K562 (cell line): ENCODE results near the gene IQCE. TPM values are rescaled to one million over a fixed set of nuclear protein-coding genes. Genes with fewer than 3 reads are reported as not detected.

ENCODE experiments used
- ATAC-seq: fragments of 200-7000 bp; cut with Tn5 transposase; 3 replicates; pipeline ENCODE4 v1.9.1; 2020; ENCODE audit warnings: moderate library complexity
- BruUV-seq: library from RNA; stranded (reverse); fragments of 400-500 nt; replicated peaks from 2 replicates; lab custom pipeline; 2021; lab: Mats Ljungman, UMichigan
- CTCF ChIA-PET: fragments of 300-600 bp; formaldehyde crosslinking; extraction: SDS; loops from one replicate; lab custom pipeline; 2021; ENCODE audit warnings: low intra/inter-chr PET ratio; lab: Yijun Ruan, JAX
- POLR2A ChIA-PET: fragments of 300-600, 350-650 bp; sonication (Branson Sonifier 250); formaldehyde crosslinking; extraction: SDS; loops from one replicate; lab custom pipeline; 2021; ENCODE audit warnings: antibody characterized with exemption, inconsistent platforms; lab: Yijun Ruan, JAX
- DNase-seq, 4 experiments: peaks; one replicate each; pipeline versions ENCODE4 v3.0.0 to v3.0.0-alpha.2; 2011 to 2018; ENCODE audit warnings: low spot score in 3 of 4, mixed read lengths in 3 of 4; ENCODE audit errors: extremely low read depth in 1 of 4
- FAIRE-seq: peaks from 2 replicates; lab custom pipeline; 2011; peaks lifted over from hg19 to GRCh38; lab: Jason Lieb, UNC
- H2AFZ ChIP-seq: 2 replicates; pipeline ENCODE4 v1.6.0; 2011; ENCODE audit warnings: low read depth, low read length, control low read depth, inconsistent platforms
- H3K27ac ChIP-seq: fragments of 200-600 bp; 3 replicates; pipeline ENCODE4 v1.8.0; 2011; ENCODE audit warnings: low read depth, mild to moderate bottlenecking, control low read depth, inconsistent platforms, low read length, moderate library complexity, mixed read lengths; ENCODE audit errors: extremely low read depth
- H3K27me3 ChIP-seq, 2 experiments: fragments of 300-600 bp in 1 of 2; 2 replicates in 1 of 2; 3 replicates in 1 of 2; pipeline versions ENCODE4 v1.6.0 to v1.8.0; 2011; ENCODE audit warnings: inconsistent platforms in 2 of 2, low read length in 2 of 2, mild to moderate bottlenecking in 1 of 2, mixed read lengths in 1 of 2, moderate library complexity in 1 of 2; ENCODE audit not compliant: control insufficient read depth in 2 of 2, insufficient read depth in 2 of 2
- H3K36me3 ChIP-seq: fragments of 300-600 bp; 3 replicates; pipeline ENCODE4 v1.8.0; 2011; ENCODE audit warnings: mild to moderate bottlenecking, low read length, inconsistent platforms; ENCODE audit not compliant: control insufficient read depth, insufficient read depth
- H3K4me1 ChIP-seq, 2 experiments: fragments of 200-600 bp in 1 of 2; replicated peaks in 1 of 2; 2 replicates in 1 of 2; 3 replicates in 1 of 2; pipeline versions ENCODE4 v1.5.1 to v1.8.0; 2011; ENCODE audit warnings: inconsistent platforms in 2 of 2, low read length in 2 of 2, mild to moderate bottlenecking in 1 of 2, mixed read lengths in 1 of 2, moderate library complexity in 1 of 2; ENCODE audit not compliant: control insufficient read depth in 2 of 2, insufficient read depth in 2 of 2
- H3K4me2 ChIP-seq: 2 replicates; pipeline ENCODE4 v1.6.1; 2011; ENCODE audit warnings: low read length, control low read depth, inconsistent platforms, mixed read lengths; ENCODE audit not compliant: insufficient read depth
- H3K4me3 ChIP-seq: fragments of 200-600 bp; sonication (generic), shearing (Covaris generic); 2 replicates; pipeline ENCODE4 v1.5.1; 2016; ENCODE audit warnings: control low read depth, inconsistent platforms
- H3K79me2 ChIP-seq: fragments of 200-600 bp; 3 replicates; pipeline ENCODE4 v1.8.0; 2011; ENCODE audit warnings: low read length, inconsistent platforms; ENCODE audit not compliant: control insufficient read depth, insufficient read depth
- H3K9ac ChIP-seq, 2 experiments: 2 replicates each; pipeline versions ENCODE4 v1.6.0 to v1.6.1; 2011; ENCODE audit warnings: low read depth in 2 of 2, low read length in 2 of 2, control low read depth in 1 of 2, inconsistent platforms in 1 of 2, mild to moderate bottlenecking in 1 of 2, mixed read lengths in 1 of 2; ENCODE audit not compliant: insufficient read depth in 1 of 2
- H3K9me1 ChIP-seq: one replicate; pipeline ENCODE4 v1.6.0; 2011; ENCODE audit warnings: inconsistent platforms, mild to moderate bottlenecking, low read length, moderate library complexity; ENCODE audit not compliant: control insufficient read depth, insufficient read depth
- H3K9me3 ChIP-seq: replicated peaks from 2 replicates; pipeline ENCODE4 v1.5.1; 2011; ENCODE audit warnings: low read depth, low read length, inconsistent platforms; ENCODE audit not compliant: control insufficient read depth, insufficient read depth
- H4K20me1 ChIP-seq: replicated peaks from 2 replicates; pipeline ENCODE4 v1.6.1; 2011; ENCODE audit warnings: low read length, inconsistent platforms, mixed read lengths; ENCODE audit not compliant: control insufficient read depth, insufficient read depth
- BHLHE40 ChIP-seq: IDR thresholded peaks from 2 replicates; pipeline ENCODE4 v1.6.1; 2011; ENCODE audit warnings: low read length, improper control_type of control experiment
- BRF1 ChIP-seq: IDR thresholded peaks from 3 replicates; pipeline ENCODE4 v1.6.1; 2011; ENCODE audit warnings: borderline replicate concordance, mild to moderate bottlenecking; ENCODE audit not compliant: insufficient read length; ENCODE audit errors: extremely low read depth
- FOXK1 ChIP-seq: sonication (generic); formaldehyde crosslinking; IDR thresholded peaks from 2 replicates; pipeline ENCODE4 v1.8.0; 2022; ENCODE audit warnings: missing genetic modification reagents, mild to moderate bottlenecking, borderline replicate concordance
- GTF2F1 ChIP-seq: IDR thresholded peaks from 2 replicates; pipeline ENCODE4 v1.6.1; 2011; ENCODE audit warnings: low read depth, low read length, improper control_type of control experiment
- RBM17 ChIP-seq: fragments of 200-400 bp; formaldehyde crosslinking; IDR thresholded peaks from 2 replicates; pipeline ENCODE4 v1.6.1; 2017; ENCODE audit warnings: low read depth, mild to moderate bottlenecking, low read length, borderline replicate concordance
- RNF2 ChIP-seq: sonication (generic); IDR thresholded peaks from 2 replicates; pipeline ENCODE4 v1.6.1; 2016
- SUPT5H ChIP-seq: fragments of 450-650 bp; IDR thresholded peaks from 2 replicates; pipeline ENCODE4 v1.6.1; 2016
- TCF3 ChIP-seq: sonication (generic); formaldehyde crosslinking; IDR thresholded peaks from 2 replicates; pipeline ENCODE4 v1.4.0; 2020; ENCODE audit warnings: mild to moderate bottlenecking, missing genetic modification reagents
- ZFP36 ChIP-seq: fragments of 150-350 bp; IDR thresholded peaks from 2 replicates; pipeline ENCODE4 v1.6.1; 2018; ENCODE audit warnings: low read length, low read depth; ENCODE audit not compliant: partially characterized antibody
- ZMIZ1 ChIP-seq, 2 experiments: fragments of 150-350 bp in 1 of 2; IDR thresholded peaks; 2 replicates each; pipeline ENCODE4 v1.6.1; 2012 to 2016; ENCODE audit warnings: low read depth in 2 of 2, low read length in 2 of 2, mild to moderate bottlenecking in 1 of 2, moderate library complexity in 1 of 2
- ZNF12 ChIP-seq: sonication (generic); formaldehyde crosslinking; IDR thresholded peaks from 2 replicates; pipeline ENCODE4 v1.4.0; 2020; ENCODE audit warnings: mild to moderate bottlenecking, missing genetic modification reagents
- WGBS: fragments of 100-300 bp; shearing (Covaris generic); methylation state at CpG from one replicate; pipeline ENCODE4 v1.1.6; 2016; ENCODE audit warnings: low coverage, mixed read lengths; ENCODE audit not compliant: insufficient coverage; ENCODE audit errors: missing lambda C conversion rate; 5-methylcytosine and 5-hydroxymethylcytosine counted together
- in situ Hi-C: fragments of 300-500 bp; cut with MboI; formaldehyde crosslinking; loops from 4 replicates; pipeline ENCODE4 v1.15.0; 2018; ENCODE audit warnings: inconsistent platforms, mixed read lengths
- intact Hi-C: fragments of 100-400 bp; cut with micrococcal nuclease; formaldehyde crosslinking; loops from 2 replicates; pipeline ENCODE4 v1.14.2; 2022
- polyA plus RNA-seq, 8 experiments: library from polyadenylated mRNA; depleted of rRNA in 4 of 8; stranded (reverse) in 5 of 8; unstranded in 3 of 8; fragments of >200 nt; fragmentation: Nextera tagmentation in 2 of 8; fragmentation: Illumina TruSeq in 1 of 8; extraction: Ambion mirVana in 2 of 8; extraction: Trizol in 1 of 8; gene quantifications; 2 replicates each; pipeline versions ENCODE4 v1.2.1 to v1.2.3, GENCODE V29; 2011 to 2014; ENCODE audit warnings: inconsistent platforms in 1 of 8, missing spikeins in 1 of 8
- total RNA-seq, 7 experiments: library from RNA; depleted of rRNA in 6 of 7; stranded (reverse); fragments of >200 nt in 6 of 7; fragmentation: Illumina TruSeq in 2 of 7; extraction: Trizol in 2 of 7; gene quantifications; 2 replicates each; pipeline versions ENCODE4 v1.2.1 to v1.2.3, GENCODE V29; 2011 to 2021; ENCODE audit warnings: low replicate concordance in 1 of 7
- TF ChIP-seq, protein P1 (sequence below): sonication (generic); formaldehyde crosslinking; IDR thresholded peaks from 2 replicates; pipeline ENCODE4 v1.8.0; 2022; ENCODE audit warnings: mild to moderate bottlenecking, missing genetic modification reagents

Gene IQCE
- total and polyA plus RNA-seq, 9 of the 15 experiments (the other 6 are each of a cell fraction or from before 2014, with no cell fraction given) = 0.18 to 8.5 (median 4.2) TPM

GRCh38 chr7:2513702-2514101 lies 45.1 kb upstream of the IQCE start:
- in situ Hi-C loops (no loop called here), intact Hi-C loops (no loop called here)
- no peaks in the 10 kb centered on the region for H3K79me2 ChIP-seq
- no TSS peak for BruUV-seq
- FAIRE-seq (no peak), DNase-seq (no peak), ATAC-seq (no peak)
- TF ChIP-seq RNF2 = no peak
- TF ChIP-seq BRF1 = no peak
- TF ChIP-seq ZMIZ1 (IDR thresholded peaks at IDR 0.05; ENCODE audit: low read depth in 2 of 2, low read length in 2 of 2) = no peak
- TF ChIP-seq TCF3 (CRISPR knock-in tag) = no peak
- TF ChIP-seq GTF2F1 = no peak
- TF ChIP-seq BHLHE40 = no peak
- no peak for TF ChIP-seq ZNF12
- TF ChIP-seq ZFP36 = no peak
- TF ChIP-seq RBM17 = no peak
- TF ChIP-seq SUPT5H = no peak
- TF ChIP-seq FOXK1 (CRISPR knock-in tag) = no peak
- TF ChIP-seq, protein P1, sequence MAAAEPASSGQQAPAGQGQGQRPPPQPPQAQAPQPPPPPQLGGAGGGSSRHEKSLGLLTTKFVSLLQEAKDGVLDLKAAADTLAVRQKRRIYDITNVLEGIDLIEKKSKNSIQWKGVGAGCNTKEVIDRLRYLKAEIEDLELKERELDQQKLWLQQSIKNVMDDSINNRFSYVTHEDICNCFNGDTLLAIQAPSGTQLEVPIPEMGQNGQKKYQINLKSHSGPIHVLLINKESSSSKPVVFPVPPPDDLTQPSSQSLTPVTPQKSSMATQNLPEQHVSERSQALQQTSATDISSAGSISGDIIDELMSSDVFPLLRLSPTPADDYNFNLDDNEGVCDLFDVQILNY (CRISPR knock-in tag) = no peak
- ChIA-PET POLR2A (no interaction called here), CTCF (no interaction called here)
- H2AFZ ChIP-seq = no peak overlapping the region
- H4K20me1 ChIP-seq = no peaks in the 10 kb centered on the region; the same call in 1 of the 2 replicates
- H3K4me1 ChIP-seq = peaks cover 4 to 69% of the 10 kb centered on the region in 2 experiments; a peak in 4 of 5 replicates
- no peak overlapping the region for H3K4me2 ChIP-seq
- peak overlapping the region in 1 of 2 experiments; percentile 28; a peak in 1 of 4 replicates for H3K9ac ChIP-seq
- no peaks in the 10 kb centered on the region for H3K9me3 ChIP-seq
- H3K36me3 ChIP-seq = no peaks in the 10 kb centered on the region
- H3K27me3 ChIP-seq = peaks cover 0 to 28% of the 10 kb centered on the region in 2 experiments; a peak in 2 of 5 replicates
- WGBS = 1% methylated on average over 7 of the region's 7 CpGs
- H3K9me1 ChIP-seq = no peaks in the 10 kb centered on the region
- no peak overlapping the region for H3K27ac ChIP-seq
- no peak overlapping the region for H3K4me3 ChIP-seq
